Measurements from ENCODE around the gene ARFIP1. TPM values are rescaled to one million over a fixed set of nuclear protein-coding genes. Genes with fewer than 3 reads are reported as not detected.

The ARFIP1 gene
- polyA plus RNA-seq, 1 donor from 2014 or later: 35.1 TPM

GRCh38 chr4:152734015-152734698, 45.6 kb upstream of the ARFIP1 start:
- no peak overlapping the region for H3K9ac ChIP-seq (ENCODE audit: low read length)
- no peak overlapping the region for H3K4me3 ChIP-seq (ENCODE audit: low read length)
- no peaks in the 10 kb centered on the region for H3K36me3 ChIP-seq (ENCODE audit: insufficient read depth, low read length)
- H3K27me3 ChIP-seq (ENCODE audit: insufficient read depth, low read depth, low read length): no peaks in the 10 kb centered on the region
- no peaks in the 10 kb centered on the region for H3K9me3 ChIP-seq (ENCODE audit: low read length)
- no peaks in the 10 kb centered on the region for H3K79me2 ChIP-seq (replicated peaks; ENCODE audit: insufficient read depth, low read length)
- no peaks in the 10 kb centered on the region for H3F3A ChIP-seq (ENCODE audit: insufficient read depth, low read length, poor library complexity, severe bottlenecking)
- H2AFZ ChIP-seq (ENCODE audit: low read depth, low read length): no peak overlapping the region
- no peaks in the 10 kb centered on the region for H4K20me1 ChIP-seq (ENCODE audit: insufficient read depth)
- H3K4me2 ChIP-seq (ENCODE audit: low read length): no peak overlapping the region
- no peak overlapping the region for H3K27ac ChIP-seq (ENCODE audit: low read length)
- TF ChIP-seq RAD21 (conservative IDR thresholded peaks at IDR 0.05): no peak
- no peak for TF ChIP-seq TAF1 (IDR thresholded peaks at IDR 0.05; ENCODE audit: low read depth)
- TF ChIP-seq EP300 (conservative IDR thresholded peaks at IDR 0.05; ENCODE audit: poor library complexity, severe bottlenecking): no peak
- TF ChIP-seq EZH2 (IDR thresholded peaks at IDR 0.05; ENCODE audit: borderline replicate concordance, insufficient read depth, low read length, poor library complexity, severe bottlenecking): no peak
- no peak for TF ChIP-seq POLR2AphosphoS5 (IDR thresholded peaks at IDR 0.05)
- no peak for TF ChIP-seq MXI1 (conservative IDR thresholded peaks at IDR 0.05; ENCODE audit: poor library complexity, severe bottlenecking)
- TF ChIP-seq, protein P1, sequence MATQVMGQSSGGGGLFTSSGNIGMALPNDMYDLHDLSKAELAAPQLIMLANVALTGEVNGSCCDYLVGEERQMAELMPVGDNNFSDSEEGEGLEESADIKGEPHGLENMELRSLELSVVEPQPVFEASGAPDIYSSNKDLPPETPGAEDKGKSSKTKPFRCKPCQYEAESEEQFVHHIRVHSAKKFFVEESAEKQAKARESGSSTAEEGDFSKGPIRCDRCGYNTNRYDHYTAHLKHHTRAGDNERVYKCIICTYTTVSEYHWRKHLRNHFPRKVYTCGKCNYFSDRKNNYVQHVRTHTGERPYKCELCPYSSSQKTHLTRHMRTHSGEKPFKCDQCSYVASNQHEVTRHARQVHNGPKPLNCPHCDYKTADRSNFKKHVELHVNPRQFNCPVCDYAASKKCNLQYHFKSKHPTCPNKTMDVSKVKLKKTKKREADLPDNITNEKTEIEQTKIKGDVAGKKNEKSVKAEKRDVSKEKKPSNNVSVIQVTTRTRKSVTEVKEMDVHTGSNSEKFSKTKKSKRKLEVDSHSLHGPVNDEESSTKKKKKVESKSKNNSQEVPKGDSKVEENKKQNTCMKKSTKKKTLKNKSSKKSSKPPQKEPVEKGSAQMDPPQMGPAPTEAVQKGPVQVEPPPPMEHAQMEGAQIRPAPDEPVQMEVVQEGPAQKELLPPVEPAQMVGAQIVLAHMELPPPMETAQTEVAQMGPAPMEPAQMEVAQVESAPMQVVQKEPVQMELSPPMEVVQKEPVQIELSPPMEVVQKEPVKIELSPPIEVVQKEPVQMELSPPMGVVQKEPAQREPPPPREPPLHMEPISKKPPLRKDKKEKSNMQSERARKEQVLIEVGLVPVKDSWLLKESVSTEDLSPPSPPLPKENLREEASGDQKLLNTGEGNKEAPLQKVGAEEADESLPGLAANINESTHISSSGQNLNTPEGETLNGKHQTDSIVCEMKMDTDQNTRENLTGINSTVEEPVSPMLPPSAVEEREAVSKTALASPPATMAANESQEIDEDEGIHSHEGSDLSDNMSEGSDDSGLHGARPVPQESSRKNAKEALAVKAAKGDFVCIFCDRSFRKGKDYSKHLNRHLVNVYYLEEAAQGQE (IDR thresholded peaks at IDR 0.05; ENCODE audit: borderline replicate concordance): no peak
- TF ChIP-seq SMC3 (conservative IDR thresholded peaks at IDR 0.05; ENCODE audit: poor library complexity): no peak
- TF ChIP-seq CTCF (IDR thresholded peaks at IDR 0.05; ENCODE audit: poor library complexity, severe bottlenecking): no peak
- H3K9me2 ChIP-seq (ENCODE audit: insufficient read depth, low read length): no peaks in the 10 kb centered on the region

- no peaks in the 10 kb centered on the region for H3K79me2 ChIP-seq (replicated peaks; ENCODE audit: insufficient read depth, low read length)
- H3K27ac ChIP-seq (ENCODE audit: low read length): no peak overlapping the region
- TF ChIP-seq TAF1 (IDR thresholded peaks at IDR 0.05; ENCODE audit: low read depth) (no peak), EZH2 (IDR thresholded peaks at IDR 0.05; ENCODE audit: borderline replicate concordance, insufficient read depth, low read length, poor library complexity, severe bottlenecking) (no peak), RAD21 (conservative IDR thresholded peaks at IDR 0.05) (no peak), MXI1 (conservative IDR thresholded peaks at IDR 0.05; ENCODE audit: poor library complexity, severe bottlenecking) (no peak), EP300 (conservative IDR thresholded peaks at IDR 0.05; ENCODE audit: poor library complexity, severe bottlenecking) (no peak), SMC3 (conservative IDR thresholded peaks at IDR 0.05; ENCODE audit: poor library complexity) (no peak), CTCF (IDR thresholded peaks at IDR 0.05; ENCODE audit: poor library complexity, severe bottlenecking) (no peak), POLR2AphosphoS5 (IDR thresholded peaks at IDR 0.05) (no peak)
- TF ChIP-seq, protein P1 (IDR thresholded peaks at IDR 0.05; ENCODE audit: borderline replicate concordance): no peak
- H3K27me3 ChIP-seq (ENCODE audit: insufficient read depth, low read depth, low read length): no peaks in the 10 kb centered on the region
- no peaks in the 10 kb centered on the region for H3K36me3 ChIP-seq (ENCODE audit: insufficient read depth, low read length)
- no peak overlapping the region for H3K9ac ChIP-seq (ENCODE audit: low read length)
- H3F3A ChIP-seq (ENCODE audit: insufficient read depth, low read length, poor library complexity, severe bottlenecking): no peaks in the 10 kb centered on the region
- H3K9me3 ChIP-seq (ENCODE audit: low read length): no peaks in the 10 kb centered on the region
- H3K4me3 ChIP-seq (ENCODE audit: low read length): no peak overlapping the region
- H3K9me2 ChIP-seq (ENCODE audit: insufficient read depth, low read length): no peaks in the 10 kb centered on the region
- H4K20me1 ChIP-seq (ENCODE audit: insufficient read depth): no peaks in the 10 kb centered on the region
- H2AFZ ChIP-seq (ENCODE audit: low read depth, low read length): no peak overlapping the region
- H3K4me2 ChIP-seq (ENCODE audit: low read length): no peak overlapping the region
These were observed 45.1 kb upstream of the ARFIP1 start for GRCh38 chr4:152734699-152735050.
